Activated naive CD4-positive, alpha-beta T cell treated with anti-CD3 and anti-CD28 coated beads for 36 hours (primary cell): ENCODE measurements around the gene TLE5. TPM values are rescaled to one million over a fixed set of nuclear protein-coding genes. Genes with fewer than 3 reads are reported as not detected.

Source experiments
- CTCF ChIA-PET: fragments of 350-600 bp; sonication (Branson Sonifier 250); formaldehyde crosslinking; loops from one replicate; lab custom pipeline; 2021; ENCODE audit warnings: antibody characterized with exemption; lab: Charles Lee
- DNase-seq: peaks from one replicate; pipeline ENCODE4 v3.0.0-alpha.2; 2020
- H3K27ac Mint-ChIP-seq: one replicate; pipeline ENCODE4 v1.8.0; 2021; ENCODE audit warnings: mild to moderate bottlenecking, mixed read lengths
- H3K27me3 Mint-ChIP-seq: one replicate; pipeline ENCODE4 v1.8.0; 2021; ENCODE audit warnings: low read depth, mixed read lengths
- H3K36me3 Mint-ChIP-seq: one replicate; pipeline ENCODE4 v1.8.0; 2021; ENCODE audit warnings: low read depth, mixed read lengths
- H3K4me1 Mint-ChIP-seq: one replicate; pipeline ENCODE4 v1.8.0; 2021; ENCODE audit warnings: low read depth, mixed read lengths
- H3K4me3 Mint-ChIP-seq: one replicate; pipeline ENCODE4 v1.8.0; 2021; ENCODE audit warnings: mild to moderate bottlenecking, moderate library complexity, mixed read lengths
- H3K9me3 Mint-ChIP-seq: one replicate; pipeline ENCODE4 v1.8.0; 2021; ENCODE audit warnings: mixed read lengths
- intact Hi-C: fragments of 100-400 bp; cut with micrococcal nuclease; formaldehyde crosslinking; loops from one replicate; pipeline ENCODE4 v1.15.1; 2023
- total RNA-seq, 2 experiments: library from RNA; stranded (reverse); gene quantifications; one replicate each; pipeline ENCODE4 v1.2.3, GENCODE V29; 2021

Gene TLE5
- total RNA-seq, 2 experiments from 2014 or later, result 326 to 354 TPM

- no peaks in the 10 kb centered on the region for H3K9me3 Mint-ChIP-seq
- H3K27me3 Mint-ChIP-seq, result no peaks in the 10 kb centered on the region
- H3K4me3 Mint-ChIP-seq, result no peak overlapping the region
- H3K27ac Mint-ChIP-seq, result no peak overlapping the region
- no peaks in the 10 kb centered on the region for H3K36me3 Mint-ChIP-seq
- CTCF ChIA-PET, result interaction anchor here (0.6 to 6.7 kb wide), 3 partner anchors 25 to 317 kb away, joined by 3 to 64 read pairs (median 4); no protein-coding TSS in a partner anchor
- DNase-seq, result no peak
- peaks cover 35% of the 10 kb centered on the region for H3K4me1 Mint-ChIP-seq
- intact Hi-C loops, result no loop called here
These were observed 38.7 kb upstream of the TLE5 start for GRCh38 chr19:3100747-3101730.

- H3K4me1 Mint-ChIP-seq, result peaks cover 42% of the 10 kb centered on the region
- DNase-seq, result no peak
- H3K9me3 Mint-ChIP-seq, result no peaks in the 10 kb centered on the region
- intact Hi-C loops, result no loop called here
- no peak overlapping the region for H3K27ac Mint-ChIP-seq
- no peak overlapping the region for H3K4me3 Mint-ChIP-seq
- no peaks in the 10 kb centered on the region for H3K27me3 Mint-ChIP-seq
- H3K36me3 Mint-ChIP-seq, result no peaks in the 10 kb centered on the region
- CTCF ChIA-PET, result interaction anchor here (0.6 to 6.7 kb wide), 3 partner anchors 25 to 316 kb away, joined by 3 to 64 read pairs (median 4); no protein-coding TSS in a partner anchor
These were observed 38.0 kb upstream of the TLE5 start for GRCh38 chr19:3100331-3100730.

- H3K9me3 Mint-ChIP-seq, result no peaks in the 10 kb centered on the region
- no peaks in the 10 kb centered on the region for H3K36me3 Mint-ChIP-seq
- H3K4me3 Mint-ChIP-seq, result no peak overlapping the region
- H3K4me1 Mint-ChIP-seq, result peaks cover 46% of the 10 kb centered on the region
- intact Hi-C loops, result no loop called here
- no peak overlapping the region for H3K27ac Mint-ChIP-seq
- H3K27me3 Mint-ChIP-seq, result no peaks in the 10 kb centered on the region
- CTCF ChIA-PET, result interaction anchor here (0.6 to 1.0 kb wide), 3 partner anchors 9 to 27 kb away, joined by 3 read pairs; no protein-coding TSS in a partner anchor
- no peak for DNase-seq
These were observed 37.3 kb upstream of the TLE5 start for GRCh38 chr19:3099347-3100145.

GRCh38 chr19:3098515-3099346 is 36.4 kb upstream of the TLE5 start:
- CTCF ChIA-PET, result interaction anchor here (0.6 to 1.0 kb wide), 3 partner anchors 10 to 28 kb away, joined by 3 read pairs; no protein-coding TSS in a partner anchor
- no peaks in the 10 kb centered on the region for H3K36me3 Mint-ChIP-seq
- no peaks in the 10 kb centered on the region for H3K27me3 Mint-ChIP-seq
- no peak overlapping the region for H3K4me3 Mint-ChIP-seq
- intact Hi-C loops, result no loop called here
- no peak for DNase-seq
- H3K9me3 Mint-ChIP-seq, result no peaks in the 10 kb centered on the region
- peaks cover 40% of the 10 kb centered on the region for H3K4me1 Mint-ChIP-seq
- no peak overlapping the region for H3K27ac Mint-ChIP-seq

- intact Hi-C loops, result no loop called here
These were observed 35.8 kb upstream of the TLE5 start for GRCh38 chr19:3098141-3098514.

GRCh38 chr19:3097442-3097871 is 35.2 kb upstream of the TLE5 start:
- DNase-seq, result no peak
- H3K36me3 Mint-ChIP-seq, result no peaks in the 10 kb centered on the region
- H3K27me3 Mint-ChIP-seq, result no peaks in the 10 kb centered on the region
- CTCF ChIA-PET, result interaction anchor here (3.0 kb wide), 1 partner anchor 10 kb away, joined by 11 read pairs; no protein-coding TSS in a partner anchor
- intact Hi-C loops, result no loop called here
- H3K9me3 Mint-ChIP-seq, result no peaks in the 10 kb centered on the region
- H3K4me1 Mint-ChIP-seq, result peaks cover 38% of the 10 kb centered on the region
- H3K4me3 Mint-ChIP-seq, result no peak overlapping the region
- no peak overlapping the region for H3K27ac Mint-ChIP-seq

More at GRCh38 chr19:3098141-3098514, 35.8 kb upstream of the TLE5 start:
- DNase-seq, result no peak
- Mint-ChIP-seq H3K4me1 (peaks cover 38% of the 10 kb centered on the region), H3K9me3 (no peaks in the 10 kb centered on the region), H3K36me3 (no peaks in the 10 kb centered on the region), H3K4me3 (no peak overlapping the region), H3K27me3 (no peaks in the 10 kb centered on the region), H3K27ac (no peak overlapping the region)
- CTCF ChIA-PET, result interaction anchor here (1.0 kb wide), 1 partner anchor 10 kb away, joined by 3 read pairs; no protein-coding TSS in a partner anchor

GRCh38 chr19:3096902-3097326 is 34.6 kb upstream of the TLE5 start:
- no peak overlapping the region for H3K4me3 Mint-ChIP-seq
- intact Hi-C loops, result no loop called here
- no peak for DNase-seq
- no peak overlapping the region for H3K27ac Mint-ChIP-seq
- H3K9me3 Mint-ChIP-seq, result no peaks in the 10 kb centered on the region
- H3K27me3 Mint-ChIP-seq, result no peaks in the 10 kb centered on the region
- H3K4me1 Mint-ChIP-seq, result peaks cover 37% of the 10 kb centered on the region
- CTCF ChIA-PET, result interaction anchor here (0.6 to 3.0 kb wide), 2 partner anchors 11 to 21 kb away, joined by 3 to 11 read pairs; no protein-coding TSS in a partner anchor
- no peaks in the 10 kb centered on the region for H3K36me3 Mint-ChIP-seq

GRCh38 chr19:3096267-3096901 is 34.1 kb upstream of the TLE5 start:
- intact Hi-C loops, result no loop called here
- Mint-ChIP-seq H3K36me3 (no peaks in the 10 kb centered on the region), H3K9me3 (no peaks in the 10 kb centered on the region), H3K4me3 (peak overlapping the region; percentile 77), H3K4me1 (peaks cover 37% of the 10 kb centered on the region), H3K27me3 (no peaks in the 10 kb centered on the region), H3K27ac (no peak overlapping the region)
- CTCF ChIA-PET, result interaction anchor here (0.6 to 3.0 kb wide), 4 partner anchors 8 to 146 kb away, joined by 3 to 15 read pairs (median 8); no protein-coding TSS in a partner anchor
- no peak for DNase-seq

- Mint-ChIP-seq H3K27ac (no peak overlapping the region), H3K9me3 (no peaks in the 10 kb centered on the region), H3K4me3 (peak overlapping the region; percentile 77), H3K36me3 (no peaks in the 10 kb centered on the region), H3K27me3 (no peaks in the 10 kb centered on the region), H3K4me1 (peaks cover 37% of the 10 kb centered on the region)
- intact Hi-C loops, result loop anchor here (2.0 kb wide), 1 partner anchor 61 kb away; no protein-coding TSS in a partner anchor
- DNase-seq, result peak; percentile 75
- CTCF ChIA-PET, result interaction anchor here (0.5 to 3.0 kb wide), 6 partner anchors 8 to 619 kb away, joined by 3 to 15 read pairs (median 4); no protein-coding TSS in a partner anchor
These were observed 33.3 kb upstream of the TLE5 start for GRCh38 chr19:3095441-3096191.
